HG03571 (cell line): ENCODE results near the gene ABI1.
"Not testable (repeated sequence)": the region's sequence is repeated elsewhere in the genome, so short reads cannot be mapped to it uniquely, and the experiment has no call there.

Source experiments
- ATAC-seq: cut with Tn5 transposase; IDR thresholded peaks from one replicate; pipeline ENCODE4 v1.9.1; 2021; ENCODE audit not compliant: unreplicated experiment

Gene ABI1

DNA sequence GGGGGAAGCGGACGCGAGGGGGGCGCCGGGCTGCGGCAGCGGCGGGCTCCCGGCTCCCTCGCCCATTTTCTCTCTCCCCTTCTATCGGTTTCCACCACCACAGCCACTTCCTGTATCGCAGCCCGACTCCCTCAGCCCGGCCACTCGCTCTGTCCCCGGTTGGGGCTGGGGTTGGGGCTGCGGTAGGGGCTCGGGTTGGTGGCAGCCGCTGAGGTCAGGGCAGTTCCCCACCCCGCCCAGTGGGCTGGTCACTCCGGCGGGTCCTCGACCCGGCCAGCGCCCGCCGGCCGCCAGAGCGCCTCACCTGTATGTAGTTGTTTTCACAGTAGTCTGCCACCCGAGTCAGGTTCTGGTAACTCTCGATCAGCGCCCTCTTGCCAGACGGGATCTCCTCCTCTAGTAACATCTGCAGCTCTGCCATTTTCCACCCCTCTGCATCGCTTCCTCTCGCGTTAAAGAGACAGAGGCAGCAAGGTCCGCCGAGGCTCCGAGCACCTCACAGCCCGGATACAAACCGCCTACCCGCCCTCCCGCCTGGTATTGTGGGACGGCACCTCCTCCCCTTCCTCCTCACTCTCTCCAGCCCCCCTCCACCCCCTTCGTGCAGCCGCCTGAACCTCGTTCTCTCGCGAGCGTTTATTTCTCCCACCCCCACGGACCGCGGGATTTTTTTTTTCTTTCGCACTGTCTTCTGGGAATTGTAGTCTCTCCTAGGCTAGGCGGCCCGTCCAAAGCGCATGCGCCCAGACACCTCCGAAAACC, at the start of gene ABI1:
Gene ABI1 (minus strand): TSS at position 516 of the 762 bp plus-strand sequence. CDS start 95 bp downstream, at position 421.
- ATAC-seq = peak; percentile 66

DNA sequence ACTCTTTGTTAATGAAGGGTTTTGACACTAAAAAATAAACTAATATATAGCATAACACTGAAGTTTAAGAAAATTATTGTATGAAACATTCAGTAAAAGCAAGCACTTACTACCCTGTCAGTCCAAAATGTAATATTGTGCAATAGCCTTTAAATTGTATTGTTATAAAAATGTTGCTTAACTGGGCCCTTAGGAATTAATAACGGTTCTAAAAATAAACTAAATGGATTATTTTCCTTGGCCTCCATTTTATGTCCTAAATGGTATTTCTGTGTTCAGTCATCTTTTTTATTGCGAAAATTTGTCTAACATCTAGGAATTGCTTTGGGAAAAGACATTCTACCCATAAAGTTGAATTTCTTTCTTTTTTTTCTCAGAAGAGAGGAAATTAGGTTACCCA, 49.0 kb upstream of the ABI1 start:
- no peak for ATAC-seq

DNA sequence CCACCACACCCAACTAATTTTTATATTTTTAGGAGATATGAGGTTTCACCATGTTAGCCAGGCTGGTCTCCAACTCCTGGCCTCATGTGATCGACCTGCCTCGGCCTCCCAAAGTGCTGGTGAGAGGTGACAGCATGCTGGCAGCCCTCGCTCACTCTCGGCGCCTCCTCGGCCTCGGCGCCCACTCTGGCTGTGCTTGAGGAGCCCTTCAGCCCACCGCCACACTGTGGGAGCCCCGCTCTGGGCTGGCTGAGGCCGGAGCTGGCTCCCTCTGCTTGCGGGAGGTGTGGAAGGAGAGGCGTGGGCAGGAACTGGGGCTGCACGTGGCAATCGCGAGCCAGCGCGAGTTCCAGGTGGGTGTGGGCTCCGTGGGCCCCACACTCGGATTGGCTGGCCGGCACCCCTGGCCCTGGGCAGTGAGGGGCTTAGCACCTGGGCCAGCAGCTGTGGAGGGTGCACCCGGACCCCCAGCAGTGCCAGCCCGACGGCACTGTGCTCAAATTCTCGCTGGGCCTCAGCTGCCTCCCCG, 44.6 kb upstream of the ABI1 start:
- ATAC-seq = not testable (repeated sequence)

DNA sequence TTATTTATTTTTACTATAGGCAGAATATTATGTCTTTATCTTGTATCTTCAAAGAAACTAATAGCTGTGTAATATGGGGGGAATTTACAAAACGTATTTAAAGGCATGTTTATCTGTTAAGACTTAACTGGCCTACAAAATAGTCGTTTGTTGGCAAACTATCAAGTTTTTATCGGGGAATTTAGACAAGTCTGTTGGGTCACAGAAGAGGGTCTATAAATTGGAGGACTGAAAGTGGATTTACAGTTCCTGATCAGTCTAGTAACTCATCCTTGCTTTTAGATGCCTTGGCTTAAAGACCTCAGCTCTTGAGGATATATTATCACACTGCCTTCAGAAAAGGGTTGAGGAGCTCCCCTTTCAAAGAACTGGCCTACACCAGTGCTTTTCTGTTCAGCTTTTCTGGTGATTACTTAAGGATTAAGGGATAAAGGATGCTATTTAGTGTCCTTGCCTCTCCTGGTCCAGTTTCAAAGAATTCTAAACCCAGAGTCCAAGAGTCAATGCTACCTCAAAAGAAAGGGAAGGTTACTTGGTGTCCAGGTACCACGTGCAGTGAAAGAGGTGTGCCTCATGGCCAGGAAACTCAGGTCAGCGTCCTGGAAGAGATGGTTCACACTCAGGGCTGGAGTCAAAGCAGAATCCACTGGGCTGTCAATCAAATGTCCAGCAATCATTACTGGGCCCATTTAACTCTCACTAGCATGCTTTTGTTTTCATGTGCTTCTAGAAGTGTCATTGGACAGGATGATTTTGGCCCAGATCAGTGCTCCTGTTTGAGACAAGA, 42.9 kb upstream of the ABI1 start:
- no peak for ATAC-seq

DNA sequence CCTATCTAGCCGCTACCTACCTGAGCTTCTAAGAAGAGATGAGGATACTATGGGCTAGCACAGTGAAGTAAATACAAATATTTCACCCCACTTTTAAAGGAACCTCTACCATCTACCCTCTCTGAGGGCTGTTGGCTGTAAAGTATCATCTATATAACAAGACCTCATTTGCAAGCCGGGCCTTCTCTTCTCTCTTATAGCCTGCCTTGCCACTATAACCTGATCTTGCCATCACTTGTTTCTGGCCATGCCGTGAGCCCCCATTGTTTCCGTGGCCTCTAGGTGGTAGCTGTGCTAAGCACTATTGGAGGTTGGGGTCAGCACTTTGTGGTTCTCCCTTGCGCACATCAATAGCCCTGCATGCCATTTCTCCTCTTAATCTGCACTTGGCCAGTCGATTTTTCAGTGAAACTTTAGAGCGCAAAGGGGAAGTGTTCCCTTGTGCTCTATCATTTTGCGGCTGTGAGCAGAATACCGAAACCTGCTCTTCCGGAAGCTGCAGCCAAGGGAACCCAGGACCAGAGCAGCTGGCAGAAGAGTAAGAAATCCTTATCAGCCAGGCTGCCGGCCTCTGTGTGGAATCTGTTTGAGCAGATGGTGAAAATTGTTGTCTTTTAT, 31.7 kb upstream of the ABI1 start:
- ATAC-seq = not testable (repeated sequence)

DNA sequence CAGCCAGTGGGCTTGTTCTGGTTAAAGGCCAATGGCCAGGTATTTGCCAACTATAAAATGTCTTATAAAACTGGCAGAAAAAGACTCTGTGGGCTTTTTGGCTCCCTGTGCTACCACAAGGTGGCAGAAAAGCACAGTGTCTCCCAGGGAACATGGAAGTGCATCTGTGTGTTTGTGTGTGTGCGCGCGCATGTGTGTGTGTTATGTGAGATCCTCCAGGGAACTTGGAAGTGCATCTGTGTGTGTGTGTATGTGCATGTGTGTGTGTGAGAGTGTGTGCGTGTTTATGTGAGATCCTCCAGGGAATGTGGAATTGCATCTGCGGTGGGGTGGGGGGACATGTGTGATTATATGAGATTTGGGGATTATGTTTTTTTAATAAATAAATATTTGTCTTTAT, 30.2 kb upstream of the ABI1 start:
- no peak for ATAC-seq

DNA sequence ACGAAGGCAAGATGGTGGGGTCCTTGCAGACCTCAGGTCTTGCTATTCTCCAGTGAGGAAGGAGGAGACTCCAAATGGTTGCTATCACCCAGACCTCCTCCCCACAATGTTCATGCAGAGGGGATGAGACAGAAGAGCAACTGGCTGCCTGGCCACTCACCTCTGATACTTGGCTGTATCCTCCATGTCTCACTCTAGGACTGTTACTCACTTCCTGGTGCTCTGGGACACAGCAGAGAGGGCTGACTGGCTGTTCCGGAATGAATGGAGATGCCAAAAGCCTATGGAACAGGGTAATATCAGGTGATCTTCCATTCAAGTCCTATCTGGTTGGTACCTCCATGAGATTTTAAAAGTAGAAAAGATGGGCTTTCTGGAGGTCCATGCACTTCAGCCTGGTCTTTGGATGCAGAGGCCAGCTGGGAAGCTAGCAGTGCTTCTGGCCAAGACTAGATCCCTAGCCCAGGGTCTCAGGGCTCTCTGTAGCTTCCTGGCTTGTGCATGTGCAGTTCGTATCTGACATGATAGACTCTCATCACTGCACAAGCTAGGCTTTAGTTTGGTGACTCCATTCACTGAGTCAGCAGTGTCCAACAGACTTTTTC, 27.0 kb upstream of the ABI1 start:
- no peak for ATAC-seq

DNA sequence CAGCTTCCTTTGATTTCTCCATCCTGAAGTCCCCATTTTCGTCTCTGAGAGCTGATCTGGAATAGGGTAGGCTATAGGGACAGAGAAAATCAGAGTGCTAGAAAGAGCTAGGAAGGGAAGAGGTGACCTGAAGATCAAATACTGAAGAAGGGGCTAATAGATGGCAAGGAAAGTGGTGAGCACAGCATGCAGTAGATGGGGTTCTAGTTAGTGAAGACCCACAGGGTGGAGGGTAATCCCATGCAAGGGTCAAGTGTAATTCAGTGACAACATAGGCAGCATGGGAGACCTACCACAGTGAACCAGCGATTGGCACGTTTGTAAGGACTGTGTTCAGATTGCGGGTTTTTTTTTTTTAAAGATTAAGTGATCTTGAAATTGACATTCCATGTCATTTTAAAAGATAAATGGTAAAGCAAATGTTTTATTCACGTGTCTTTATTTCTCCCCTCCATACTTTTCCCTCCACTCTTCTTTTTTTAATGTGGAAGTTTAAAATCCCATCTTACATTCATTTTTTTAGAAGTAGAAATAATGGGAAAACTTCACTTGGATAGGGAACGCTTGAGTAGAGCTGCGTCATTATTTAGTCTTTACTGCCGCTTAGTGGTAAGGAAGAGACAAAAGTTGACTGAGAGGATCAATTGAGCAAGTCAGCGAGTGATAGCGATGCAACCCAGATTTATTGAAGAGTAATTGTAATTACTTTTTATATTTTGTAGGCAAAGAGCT, 21.0 kb upstream of the ABI1 start:
- no peak for ATAC-seq

DNA sequence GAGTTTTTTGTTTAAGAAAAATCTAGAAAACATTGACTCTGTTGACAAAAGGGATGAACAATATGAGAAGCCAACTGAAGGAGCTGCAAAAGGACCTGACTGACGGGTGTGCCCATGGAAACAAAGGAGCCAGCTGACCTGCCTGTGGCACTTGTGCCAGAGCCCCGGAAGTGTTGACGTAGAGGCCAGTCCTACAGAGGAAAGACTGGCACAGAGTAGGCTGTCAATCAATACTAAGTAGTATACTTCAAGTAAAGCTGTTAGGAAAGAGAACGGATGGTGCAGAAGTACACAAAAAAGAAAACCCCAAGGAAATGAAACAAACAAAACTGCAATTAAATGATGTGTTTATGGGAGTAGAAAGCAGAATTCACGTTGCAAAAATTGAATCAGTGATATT, 19.0 kb upstream of the ABI1 start:
- no peak for ATAC-seq

DNA sequence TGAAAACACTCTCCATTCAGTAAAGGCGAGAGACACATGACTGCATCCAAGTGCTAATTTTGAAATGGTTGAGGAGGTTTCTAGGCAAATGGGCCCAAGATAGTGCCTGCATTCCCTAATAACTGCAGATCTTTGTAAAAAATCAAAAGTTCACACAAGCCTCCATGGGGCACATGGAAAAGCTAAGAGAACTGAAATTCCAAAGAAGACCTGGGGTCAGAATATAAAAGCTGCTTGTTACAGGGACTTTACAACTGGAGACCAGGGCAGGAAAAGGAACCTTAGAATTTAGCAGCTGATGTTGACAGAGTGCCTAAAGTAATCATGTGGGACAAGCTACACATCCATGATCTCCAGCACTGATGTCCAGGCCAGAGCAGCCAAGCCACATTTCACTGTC, 10.0 kb upstream of the ABI1 start:
- no peak for ATAC-seq

DNA sequence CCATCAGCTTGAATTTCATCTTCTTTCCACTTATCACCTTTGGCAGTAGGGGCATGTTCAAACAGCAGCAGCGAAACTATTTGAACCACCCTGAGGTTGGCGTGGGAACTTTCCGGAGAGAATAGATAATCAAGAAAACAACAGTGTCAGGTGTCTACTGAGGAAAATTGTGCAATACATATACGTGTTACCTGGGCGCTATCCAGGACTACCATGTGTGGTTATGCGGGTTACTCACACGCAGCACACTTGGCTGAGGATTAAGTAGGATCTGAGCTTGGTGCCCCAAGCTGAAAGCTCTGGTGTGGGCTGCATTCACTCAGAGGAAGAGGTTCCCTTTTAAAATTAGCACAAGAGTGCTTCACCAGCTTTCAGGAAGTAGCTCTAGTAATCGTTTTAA, 8.8 kb upstream of the ABI1 start:
- no peak for ATAC-seq

DNA sequence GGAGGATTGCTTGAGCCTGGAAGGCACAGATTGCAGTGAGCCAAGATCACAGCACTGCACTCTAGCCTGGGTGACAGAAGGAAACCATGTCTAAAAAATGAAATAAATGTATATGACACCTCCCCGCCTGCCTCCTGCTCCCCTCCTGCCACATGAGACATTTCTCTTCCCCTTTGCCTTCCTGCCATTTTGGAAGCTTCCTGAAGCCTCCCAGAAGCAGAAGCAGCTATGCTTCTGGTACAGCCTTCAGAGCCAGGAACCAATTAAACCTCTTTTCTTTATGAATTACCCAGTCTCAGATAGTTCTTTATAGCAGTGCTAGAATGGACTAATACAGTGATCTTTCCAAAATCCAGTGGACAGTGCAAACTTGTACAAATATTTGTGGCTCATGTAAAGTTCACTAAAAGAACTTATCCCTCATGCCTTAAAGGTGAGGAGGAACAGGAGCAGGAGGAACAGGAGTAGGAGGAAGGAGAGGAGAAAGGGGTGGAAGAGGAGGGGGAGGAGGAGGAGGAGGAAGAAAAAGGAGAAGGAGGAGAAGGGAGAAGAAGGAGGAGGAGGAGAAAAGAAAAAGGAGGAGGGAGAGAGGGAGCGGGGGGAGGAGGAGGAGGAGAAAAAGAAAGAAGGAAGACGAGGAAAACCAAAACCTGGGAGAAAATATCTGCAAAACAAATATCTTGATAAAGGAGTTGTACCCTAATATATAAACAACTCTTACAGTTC, 2.8 kb upstream of the ABI1 start:
- no peak for ATAC-seq

DNA sequence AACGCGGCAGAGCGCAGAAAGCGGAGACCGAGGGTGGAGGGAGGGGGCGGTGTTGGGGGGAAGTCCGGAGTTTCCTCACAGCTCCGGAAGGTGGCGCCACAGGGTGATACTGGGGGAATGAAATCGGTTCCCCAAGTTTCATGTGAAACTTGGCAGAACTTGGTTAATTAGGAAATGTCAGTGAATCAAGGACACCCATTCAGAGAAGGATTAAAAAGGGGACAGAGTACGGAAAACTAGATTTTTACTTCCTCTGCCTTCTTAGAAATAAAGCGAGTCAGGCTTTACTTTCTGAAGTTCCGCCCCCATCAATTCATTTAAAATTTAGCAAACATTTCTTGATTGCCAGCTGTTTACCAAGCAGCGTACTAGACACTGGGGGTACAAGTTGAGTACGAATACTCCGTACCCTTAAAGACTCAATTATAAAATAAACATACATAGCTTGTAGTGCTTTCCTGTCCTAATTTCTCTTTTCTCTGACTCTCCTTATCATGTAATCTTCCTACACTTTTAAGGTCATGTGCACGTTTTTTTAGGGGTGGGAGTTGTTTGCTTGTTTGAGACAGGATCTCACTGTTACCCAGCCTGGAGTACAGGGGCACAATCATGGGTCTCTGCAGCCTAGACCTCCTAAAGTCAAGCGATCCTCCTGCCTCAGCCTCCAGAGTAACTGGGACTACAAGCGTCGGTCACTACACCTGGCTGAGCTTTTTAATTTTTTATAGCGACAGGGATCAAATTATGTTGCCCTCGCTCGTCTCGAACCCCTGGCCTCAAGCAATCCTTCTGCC, 644 bp upstream of the ABI1 start:
- no peak for ATAC-seq

DNA sequence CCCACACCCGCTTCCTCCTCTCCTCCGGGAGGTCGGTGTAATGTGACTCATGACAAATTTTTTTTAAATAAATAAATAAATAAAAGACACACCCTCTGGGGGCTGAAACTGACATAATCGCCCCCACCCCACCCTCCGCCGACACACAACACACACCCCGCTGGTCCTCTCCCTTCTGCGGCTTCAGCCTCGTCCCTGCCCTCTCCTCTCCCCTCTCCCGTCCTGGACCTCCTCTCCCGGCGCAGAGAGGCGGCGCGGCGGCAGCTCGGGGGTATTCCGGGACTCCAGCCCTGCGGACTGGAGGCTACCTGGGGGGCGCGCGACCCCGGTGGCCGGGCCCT, 686 bp downstream of the ABI1 start:
- ATAC-seq = peak; percentile 15

DNA sequence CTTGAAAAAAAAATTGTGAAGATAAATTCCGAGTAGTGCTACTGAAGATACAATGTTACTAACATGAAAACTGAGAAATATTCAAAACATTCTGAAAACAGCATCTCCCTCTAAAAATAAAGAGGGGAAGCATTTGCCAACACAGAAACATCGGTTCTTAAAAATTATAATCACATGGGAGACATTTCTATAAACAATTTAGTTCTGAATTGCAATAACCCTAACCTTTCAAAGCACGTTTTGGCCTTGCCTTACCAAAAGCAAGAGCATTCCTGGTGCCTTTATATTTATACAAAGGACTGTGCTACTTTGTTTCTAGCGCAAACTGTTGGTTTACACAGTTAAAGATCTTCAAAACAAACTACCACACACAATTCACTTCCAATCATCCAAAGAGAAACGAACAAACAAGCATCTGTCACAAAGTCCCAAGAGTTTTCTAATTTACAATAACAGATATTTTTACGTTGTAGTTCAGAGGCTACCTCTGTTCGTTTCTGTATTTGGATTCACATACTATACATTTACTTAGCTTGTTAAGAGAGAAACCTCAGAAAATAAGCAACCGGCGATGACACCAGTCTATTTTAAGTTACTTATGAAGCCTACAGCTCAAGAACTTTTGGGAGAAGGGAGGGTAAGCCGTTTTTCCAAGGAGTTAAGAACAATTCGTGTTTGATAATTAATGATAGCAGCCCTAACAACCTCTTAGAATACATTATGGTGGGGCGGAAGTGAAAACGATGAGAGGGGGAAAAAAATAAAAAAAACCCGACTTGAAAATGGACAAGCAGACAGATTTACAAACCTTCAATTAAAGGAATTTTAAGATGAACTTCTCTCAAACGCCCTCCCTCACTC, 1.3 kb downstream of the ABI1 start:
- no peak for ATAC-seq

DNA sequence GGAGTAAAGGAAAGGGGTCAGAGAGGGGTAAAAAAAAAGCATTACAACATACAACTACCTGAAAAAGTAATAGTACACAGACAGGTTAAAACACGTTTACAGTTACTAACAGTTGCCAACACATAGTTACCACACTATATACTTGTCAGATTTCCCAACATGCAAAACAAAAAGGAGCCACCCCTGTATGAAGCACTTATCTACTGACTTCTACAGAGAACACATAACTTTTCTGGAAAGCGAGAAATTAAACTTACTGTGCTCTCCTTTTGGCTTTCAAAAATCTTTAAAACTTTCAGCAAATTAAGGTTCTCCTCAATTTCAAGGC, 2.1 kb downstream of the ABI1 start:
- no peak for ATAC-seq

DNA sequence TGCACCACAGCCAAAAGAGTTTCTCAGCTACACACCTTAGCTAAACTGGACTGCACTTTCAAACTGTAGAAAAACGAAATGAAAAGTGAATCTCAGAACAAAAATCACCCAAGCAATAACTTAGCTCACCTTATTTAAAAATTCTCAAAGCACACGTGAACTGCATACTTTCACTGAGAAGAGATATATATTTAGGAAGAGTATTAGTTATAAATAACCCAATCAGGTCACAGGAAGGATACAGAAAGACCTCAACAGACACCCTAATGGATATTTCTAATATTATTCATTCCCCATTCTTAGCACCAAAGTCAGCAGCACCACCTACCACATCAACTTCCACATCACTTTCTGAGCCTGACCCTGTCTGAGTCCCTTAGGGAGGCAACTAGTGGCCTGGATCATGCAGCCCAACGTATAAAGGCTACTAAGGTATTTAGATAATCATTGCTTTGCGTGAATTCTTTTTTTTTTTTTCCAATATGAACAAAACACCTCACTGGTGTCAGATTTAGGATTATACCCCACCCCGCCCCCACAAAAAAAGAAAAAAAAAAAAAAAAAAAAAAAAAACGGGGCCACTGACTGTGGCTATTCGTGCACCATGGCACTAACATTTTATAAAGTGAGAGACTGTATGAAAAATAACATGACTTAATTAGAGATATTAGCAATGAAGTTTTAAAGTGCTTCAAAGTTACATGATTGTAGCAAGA, 2.6 kb downstream of the ABI1 start:
- peak; percentile 24 for ATAC-seq

DNA sequence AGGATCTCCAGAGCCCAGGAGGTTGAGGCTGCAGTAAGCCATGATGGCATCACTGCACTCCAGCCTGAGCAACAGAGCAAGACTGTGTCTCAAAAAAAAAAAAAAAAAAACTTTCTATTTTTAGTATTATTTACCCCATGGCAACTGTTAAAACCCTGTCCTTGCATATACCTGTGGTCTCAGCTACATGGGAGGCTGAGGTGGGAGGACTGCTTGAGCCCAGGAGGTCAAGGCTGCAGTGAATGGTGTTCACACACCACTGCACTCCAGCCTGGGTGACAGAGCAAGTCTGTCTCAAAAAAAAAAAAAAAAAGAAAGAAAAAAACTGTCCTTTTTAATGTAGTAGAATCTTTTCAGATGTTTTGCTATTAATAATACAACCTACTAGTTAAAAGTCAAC, 3.2 kb downstream of the ABI1 start:
- ATAC-seq = not testable (repeated sequence)
